Measurements from ENCODE around the gene FGF18. TPM values are rescaled to one million over a fixed set of nuclear protein-coding genes. Genes with fewer than 3 reads are reported as not detected.
A peak's percentile ranks its signal among the peaks of the same experiment; 100 is the strongest.
"Not testable (repeated sequence)": the region's sequence is repeated elsewhere in the genome, so short reads cannot be mapped to it uniquely, and the experiment has no call there.

FGF18 gene
- total and polyA plus RNA-seq, 2 experiments from 2014 or later: 50.3 to 81.9 TPM

DNA sequence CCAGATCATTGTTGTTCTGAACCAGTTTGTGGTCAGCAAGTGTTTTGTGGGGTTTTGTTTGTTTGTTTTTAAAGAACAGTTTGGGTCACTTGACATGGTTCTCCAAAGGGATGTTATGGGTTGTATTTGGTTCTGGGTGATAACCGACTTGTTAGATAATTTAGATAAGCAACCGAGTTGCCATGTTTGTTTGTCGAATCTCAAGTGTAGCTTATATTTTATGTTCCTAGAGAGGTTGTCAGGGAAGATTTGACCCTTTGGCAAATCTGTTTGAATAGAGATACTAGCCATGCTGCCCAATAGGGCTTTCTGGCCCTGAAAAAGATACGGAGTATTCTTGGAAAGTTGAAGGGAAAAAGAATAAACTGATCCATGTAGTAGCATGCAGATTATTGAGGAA is 12.2 kb upstream of the FGF18 start:
- peaks cover 65% of the 10 kb centered on the region for H3K36me3 ChIP-seq
- H3K4me1 ChIP-seq (ENCODE audit: low read depth): no peaks in the 10 kb centered on the region
- no peaks in the 10 kb centered on the region for H3K27me3 ChIP-seq
- no peak overlapping the region for H3K4me3 ChIP-seq
- DNase-seq (ENCODE audit: low read depth in 1 of 2, low spot score in 1 of 2): no peak
- TF ChIP-seq, protein P1, sequence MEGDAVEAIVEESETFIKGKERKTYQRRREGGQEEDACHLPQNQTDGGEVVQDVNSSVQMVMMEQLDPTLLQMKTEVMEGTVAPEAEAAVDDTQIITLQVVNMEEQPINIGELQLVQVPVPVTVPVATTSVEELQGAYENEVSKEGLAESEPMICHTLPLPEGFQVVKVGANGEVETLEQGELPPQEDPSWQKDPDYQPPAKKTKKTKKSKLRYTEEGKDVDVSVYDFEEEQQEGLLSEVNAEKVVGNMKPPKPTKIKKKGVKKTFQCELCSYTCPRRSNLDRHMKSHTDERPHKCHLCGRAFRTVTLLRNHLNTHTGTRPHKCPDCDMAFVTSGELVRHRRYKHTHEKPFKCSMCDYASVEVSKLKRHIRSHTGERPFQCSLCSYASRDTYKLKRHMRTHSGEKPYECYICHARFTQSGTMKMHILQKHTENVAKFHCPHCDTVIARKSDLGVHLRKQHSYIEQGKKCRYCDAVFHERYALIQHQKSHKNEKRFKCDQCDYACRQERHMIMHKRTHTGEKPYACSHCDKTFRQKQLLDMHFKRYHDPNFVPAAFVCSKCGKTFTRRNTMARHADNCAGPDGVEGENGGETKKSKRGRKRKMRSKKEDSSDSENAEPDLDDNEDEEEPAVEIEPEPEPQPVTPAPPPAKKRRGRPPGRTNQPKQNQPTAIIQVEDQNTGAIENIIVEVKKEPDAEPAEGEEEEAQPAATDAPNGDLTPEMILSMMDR (IDR thresholded peaks at IDR 0.05; ENCODE audit: low read depth, low read length): no peak
- H3K27ac ChIP-seq: peak overlapping the region; percentile 34
- no peaks in the 10 kb centered on the region for H3K9me3 ChIP-seq (ENCODE audit: low read depth)

DNA sequence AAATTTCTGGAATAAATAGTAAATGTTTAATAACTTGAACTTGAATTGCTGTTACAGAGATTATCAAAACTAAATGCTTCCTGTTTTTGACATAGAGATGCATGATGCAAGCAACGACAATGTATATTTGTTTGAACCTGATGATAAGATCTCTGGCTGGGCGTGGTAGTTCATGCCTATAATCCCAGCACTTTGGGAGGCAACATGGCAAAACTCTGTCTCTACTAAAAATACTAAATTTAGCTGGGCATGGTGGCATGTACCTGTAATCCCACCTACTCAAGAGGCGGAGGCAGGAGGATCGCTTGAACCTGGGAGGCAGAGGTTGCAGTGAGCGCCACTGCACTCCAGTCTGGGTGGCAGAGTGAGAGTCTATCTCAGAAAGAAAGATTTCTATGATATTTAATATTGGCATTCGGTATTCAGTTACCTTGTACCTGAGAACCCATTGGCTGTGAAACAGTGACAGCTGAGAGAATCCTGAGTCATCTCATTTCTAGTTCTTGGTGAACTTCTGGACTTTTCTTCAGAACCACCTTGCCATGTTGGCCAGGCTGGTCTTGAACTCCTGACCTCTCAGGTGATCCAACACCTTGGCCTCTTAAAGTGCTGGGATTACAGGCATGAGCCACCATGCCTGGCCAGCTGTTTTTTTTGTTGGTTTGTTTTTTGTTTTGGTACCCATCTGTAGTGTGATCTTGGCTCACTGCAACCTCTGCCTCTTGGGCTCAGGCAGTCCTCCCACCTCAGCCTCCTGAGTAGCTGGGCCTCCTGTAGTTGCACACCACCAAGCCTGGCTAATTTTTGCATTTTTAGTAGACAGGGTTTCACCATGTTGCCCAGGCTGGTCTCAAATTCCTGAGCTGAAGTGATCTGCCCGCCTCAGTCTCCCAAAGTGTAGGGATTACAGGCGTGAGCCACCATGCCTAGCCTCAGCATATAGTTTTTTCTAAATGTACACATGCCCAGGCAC is 10.0 kb upstream of the FGF18 start:
- no peaks in the 10 kb centered on the region for H3K4me1 ChIP-seq (ENCODE audit: low read depth)
- H3K4me3 ChIP-seq: no peak overlapping the region
- DNase-seq (ENCODE audit: low read depth in 1 of 2, low spot score in 1 of 2): no peak
- H3K27ac ChIP-seq: no peak overlapping the region
- H3K27me3 ChIP-seq: no peaks in the 10 kb centered on the region
- TF ChIP-seq, protein P1 (IDR thresholded peaks at IDR 0.05; ENCODE audit: low read depth, low read length): no peak
- peaks cover 69% of the 10 kb centered on the region for H3K36me3 ChIP-seq
- H3K9me3 ChIP-seq (ENCODE audit: low read depth): no peaks in the 10 kb centered on the region

DNA sequence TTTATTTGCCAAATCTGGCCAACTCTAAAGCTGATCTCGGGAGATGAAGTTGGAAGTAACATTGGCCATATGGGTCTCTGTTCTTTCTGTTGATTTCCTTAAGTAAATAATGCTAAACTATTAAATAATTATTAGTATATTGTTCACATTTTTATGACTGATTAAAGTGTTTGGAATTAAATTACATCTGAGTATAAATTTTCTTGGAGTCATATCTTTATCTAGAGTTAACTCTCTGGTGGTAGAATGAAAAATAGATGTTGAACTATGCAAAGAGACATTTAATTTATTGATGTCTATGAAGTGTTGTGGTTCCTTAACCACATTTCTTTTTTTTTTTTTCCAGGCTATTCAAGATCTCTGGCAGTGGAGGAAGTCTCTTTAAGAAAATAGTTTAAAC is 9.3 kb upstream of the FGF18 start:
- Histone ChIP-seq H3K4me3 (no peak overlapping the region), H3K27ac (no peak overlapping the region), H3K4me1 (ENCODE audit: low read depth) (no peaks in the 10 kb centered on the region), H3K9me3 (ENCODE audit: low read depth) (no peaks in the 10 kb centered on the region), H3K27me3 (no peaks in the 10 kb centered on the region), H3K36me3 (peaks cover 64% of the 10 kb centered on the region)
- no peak for DNase-seq (ENCODE audit: low read depth in 1 of 2, low spot score in 1 of 2)
- TF ChIP-seq, protein P1 (IDR thresholded peaks at IDR 0.05; ENCODE audit: low read depth, low read length): no peak

DNA sequence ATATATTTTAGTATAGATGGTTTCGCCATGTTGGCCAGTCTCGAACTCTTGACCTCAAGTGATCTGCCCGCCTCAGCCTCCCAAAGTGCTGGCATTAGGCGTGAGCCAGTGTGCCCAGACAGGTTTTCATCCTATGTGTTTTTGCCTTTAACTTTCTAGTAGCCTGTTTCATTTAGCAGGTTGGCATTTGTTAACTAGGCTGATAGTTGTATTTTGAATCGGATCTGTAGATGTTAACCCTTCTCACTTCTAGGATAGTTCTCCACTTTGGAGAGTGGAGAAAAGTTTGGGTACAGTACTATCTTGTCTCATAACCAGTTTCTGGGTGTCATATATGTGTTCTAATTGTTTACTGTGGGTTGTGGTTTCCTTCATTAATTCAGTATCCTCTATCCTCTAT is 7.3 kb upstream of the FGF18 start:
- H3K36me3 ChIP-seq: peaks cover 44% of the 10 kb centered on the region
- TF ChIP-seq, protein P1 (IDR thresholded peaks at IDR 0.05; ENCODE audit: low read depth, low read length): no peak
- H3K4me1 ChIP-seq (ENCODE audit: low read depth): peaks cover under 1% of the 10 kb centered on the region

DNA sequence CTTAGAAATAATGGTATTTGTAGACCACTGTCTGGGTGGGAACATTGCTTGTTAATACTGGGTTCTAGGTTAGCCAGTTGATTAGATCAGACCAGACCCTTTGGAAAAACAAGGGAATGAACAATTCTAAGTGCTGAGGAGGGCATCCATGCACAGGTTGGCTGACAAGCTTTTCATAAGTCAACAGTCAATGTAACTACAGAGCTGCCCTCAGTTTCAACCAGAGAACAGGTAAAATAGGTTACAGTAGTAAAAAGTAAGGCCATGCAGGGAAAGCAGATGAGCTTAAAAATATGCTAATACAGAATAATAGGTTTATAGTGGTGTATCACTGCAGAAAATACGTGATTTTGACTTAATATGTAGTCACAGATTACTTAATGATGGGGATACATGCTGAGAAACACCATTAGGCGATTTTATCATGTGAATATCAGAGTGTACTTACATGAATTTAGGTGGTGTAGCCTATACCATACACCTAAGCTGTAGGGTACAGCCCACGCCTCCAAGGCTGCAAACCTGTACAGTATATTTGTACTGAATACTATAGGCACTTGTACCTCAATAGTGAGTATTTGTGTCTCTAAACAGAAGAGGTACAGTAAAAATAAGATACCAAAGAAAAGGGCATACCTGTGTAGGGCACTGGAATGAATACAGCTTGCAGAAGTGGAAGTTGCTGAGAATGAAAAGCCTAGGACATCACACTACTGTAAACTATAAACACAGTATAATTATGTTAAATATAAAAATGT is 6.1 kb upstream of the FGF18 start:
- no peak overlapping the region for H3K4me3 ChIP-seq
- no peaks in the 10 kb centered on the region for H3K9me3 ChIP-seq (ENCODE audit: low read depth)
- H3K27ac ChIP-seq: no peak overlapping the region
- TF ChIP-seq, protein P1 (IDR thresholded peaks at IDR 0.05; ENCODE audit: low read depth, low read length): no peak
- H3K36me3 ChIP-seq: peaks cover 33% of the 10 kb centered on the region
- no peaks in the 10 kb centered on the region for H3K27me3 ChIP-seq
- H3K4me1 ChIP-seq (ENCODE audit: low read depth): peaks cover 10% of the 10 kb centered on the region
- DNase-seq (ENCODE audit: low read depth in 1 of 2, low spot score in 1 of 2): no peak

More for the DNA sequence above, 7.3 kb upstream of the FGF18 start:
- Histone ChIP-seq H3K4me3 (no peak overlapping the region), H3K27me3 (no peaks in the 10 kb centered on the region), H3K9me3 (ENCODE audit: low read depth) (no peaks in the 10 kb centered on the region), H3K27ac (no peak overlapping the region)
- no peak for DNase-seq (ENCODE audit: low read depth in 1 of 2, low spot score in 1 of 2)

DNA sequence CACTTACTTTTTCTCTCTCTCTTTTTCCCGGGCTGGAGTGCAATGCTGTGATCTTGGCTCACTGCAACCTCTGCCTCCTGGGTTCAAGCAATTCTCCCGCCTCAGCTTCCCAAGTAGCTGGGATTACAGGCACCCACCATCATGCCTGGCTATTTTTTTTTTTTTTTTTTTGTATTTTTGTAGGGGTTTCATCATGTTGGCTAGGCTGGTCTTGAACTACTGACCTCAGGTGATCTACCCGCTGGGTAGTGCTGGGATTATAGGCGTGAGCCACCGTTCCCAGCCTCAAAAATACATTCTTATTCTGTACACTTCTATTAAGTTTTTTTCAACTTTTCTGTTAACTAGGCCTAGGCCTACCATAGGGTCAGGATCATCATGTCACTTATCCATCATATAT is 5.5 kb upstream of the FGF18 start:
- not testable (repeated sequence) for H3K4me3 ChIP-seq; DNase-seq (ENCODE audit: low read depth in 1 of 2, low spot score in 1 of 2); H3K9me3 ChIP-seq (ENCODE audit: low read depth); H3K27ac ChIP-seq; H3K27me3 ChIP-seq
- Histone ChIP-seq H3K36me3 (peaks cover 27% of the 10 kb centered on the region), H3K4me1 (ENCODE audit: low read depth) (peaks cover 11% of the 10 kb centered on the region)

Data from cardiac muscle cell (in vitro differentiated cells and primary cell).